ENCODE measurements around the gene ZDBF2.

- TF ChIP-seq CTCF (optimal IDR thresholded peaks at IDR 0.05 in 1 of 3, IDR thresholded peaks at IDR 0.05 in 1 of 3, conservative IDR thresholded peaks at IDR 0.05 in 1 of 3; ENCODE audit: extremely low read depth in 1 of 3, insufficient read depth in 2 of 3, low read length in 3 of 3): no peak
- no peak for TF ChIP-seq EZH2 (IDR thresholded peaks at IDR 0.05; ENCODE audit: low read length)
Observed at GRCh38 chr2:206239157-206239556, 35.3 kb upstream of the ZDBF2 start.

Measured in keratinocyte (primary cell).